Neural progenitor cell (in vitro differentiated cells): ENCODE results near the gene PRLH. TPM values are rescaled to one million over a fixed set of nuclear protein-coding genes. Genes with fewer than 3 reads are reported as not detected.

Source experiments
- DNase-seq: peaks from one replicate; pipeline ENCODE4 v3.0.0-alpha.2; 2016; ENCODE audit warnings: low spot score
- H2AFZ ChIP-seq: fragments of 200-600 bp; sonication (generic); replicated peaks from 2 replicates; pipeline ENCODE4 v1.6.1; 2016; ENCODE audit warnings: antibody characterized with exemption
- H3F3A ChIP-seq: fragments of 200-600 bp; sonication (generic); 2 replicates; pipeline ENCODE4 v1.6.1; 2016; ENCODE audit warnings: antibody characterized with exemption, low read depth
- H3K27ac ChIP-seq: fragments of 200-600 bp; sonication (generic); 2 replicates; pipeline ENCODE4 v1.5.1; 2016; ENCODE audit warnings: mild to moderate bottlenecking
- H3K27me3 ChIP-seq: fragments of 200-600 bp; sonication (generic); 2 replicates; pipeline ENCODE4 v1.6.1; 2016; ENCODE audit warnings: mild to moderate bottlenecking, moderate library complexity
- H3K36me3 ChIP-seq: fragments of 200-600 bp; sonication (generic); 2 replicates; pipeline ENCODE4 v1.5.1; 2016
- H3K4me1 ChIP-seq: fragments of 200-600 bp; sonication (generic); 2 replicates; pipeline ENCODE4 v1.6.1; 2016; ENCODE audit warnings: mixed run types
- H3K4me2 ChIP-seq: fragments of 200-600 bp; sonication (generic); 2 replicates; pipeline ENCODE4 v1.6.1; 2016
- H3K4me3 ChIP-seq: fragments of 200-600 bp; sonication (generic); 2 replicates; pipeline ENCODE4 v1.5.1; 2016
- H3K79me2 ChIP-seq: fragments of 200-600 bp; sonication (generic); 2 replicates; pipeline ENCODE4 v1.6.1; 2016; ENCODE audit warnings: low read depth
- H3K9ac ChIP-seq: fragments of 200-600 bp; sonication (generic); 2 replicates; pipeline ENCODE4 v1.6.1; 2016
- H3K9me3 ChIP-seq: fragments of 200-600 bp; sonication (generic); 2 replicates; pipeline ENCODE4 v1.5.1; 2016; ENCODE audit warnings: low read depth
- H4K20me1 ChIP-seq: fragments of 200-600 bp; sonication (generic); 2 replicates; pipeline ENCODE4 v1.6.1; 2016; ENCODE audit warnings: low read depth
- H3K27ac Mint-ChIP-seq: 3 replicates; pipeline ENCODE4 v1.8.0; 2021; ENCODE audit warnings: mixed read lengths
- H3K27me3 Mint-ChIP-seq: 2 replicates; pipeline ENCODE4 v1.8.0; 2022; ENCODE audit warnings: low read depth, mild to moderate bottlenecking, inconsistent platforms, moderate library complexity, mixed read lengths; ENCODE audit not compliant: insufficient read depth
- H3K36me3 Mint-ChIP-seq: 3 replicates; pipeline ENCODE4 v1.8.0; 2021; ENCODE audit warnings: mixed read lengths
- H3K4me1 Mint-ChIP-seq: 3 replicates; pipeline ENCODE4 v1.8.0; 2021; ENCODE audit warnings: mixed read lengths
- H3K4me3 Mint-ChIP-seq: 3 replicates; pipeline ENCODE4 v1.8.0; 2021; ENCODE audit warnings: mild to moderate bottlenecking, moderate library complexity, mixed read lengths
- H3K9me3 Mint-ChIP-seq: 3 replicates; pipeline ENCODE4 v1.8.0; 2020; ENCODE audit warnings: mixed read lengths
- EZH2 ChIP-seq: fragments of 200-600 bp; sonication (generic); IDR thresholded peaks from 2 replicates; pipeline ENCODE4 v1.6.1; 2017; ENCODE audit warnings: antibody characterized with exemption, mild to moderate bottlenecking, moderate library complexity
- EZH2phosphoT487 ChIP-seq: fragments of 200-600 bp; sonication (generic); IDR thresholded peaks from 2 replicates; pipeline ENCODE4 v1.6.1; 2017; ENCODE audit warnings: antibody characterized with exemption
- total RNA-seq: library from RNA; depleted of rRNA; stranded (reverse); fragments of >200 nt; gene quantifications from 2 replicates; pipeline ENCODE4 v1.2.3, GENCODE V29; 2015; ENCODE audit warnings: low replicate concordance
- TF ChIP-seq, protein P1 (sequence below): fragments of 200-600 bp; sonication (generic); IDR thresholded peaks from 2 replicates; pipeline ENCODE4 v1.5.1; 2017; ENCODE audit warnings: antibody characterized with exemption, mild to moderate bottlenecking

Gene PRLH
- total RNA-seq, 1 donor from 2014 or later, result not detected

DNA sequence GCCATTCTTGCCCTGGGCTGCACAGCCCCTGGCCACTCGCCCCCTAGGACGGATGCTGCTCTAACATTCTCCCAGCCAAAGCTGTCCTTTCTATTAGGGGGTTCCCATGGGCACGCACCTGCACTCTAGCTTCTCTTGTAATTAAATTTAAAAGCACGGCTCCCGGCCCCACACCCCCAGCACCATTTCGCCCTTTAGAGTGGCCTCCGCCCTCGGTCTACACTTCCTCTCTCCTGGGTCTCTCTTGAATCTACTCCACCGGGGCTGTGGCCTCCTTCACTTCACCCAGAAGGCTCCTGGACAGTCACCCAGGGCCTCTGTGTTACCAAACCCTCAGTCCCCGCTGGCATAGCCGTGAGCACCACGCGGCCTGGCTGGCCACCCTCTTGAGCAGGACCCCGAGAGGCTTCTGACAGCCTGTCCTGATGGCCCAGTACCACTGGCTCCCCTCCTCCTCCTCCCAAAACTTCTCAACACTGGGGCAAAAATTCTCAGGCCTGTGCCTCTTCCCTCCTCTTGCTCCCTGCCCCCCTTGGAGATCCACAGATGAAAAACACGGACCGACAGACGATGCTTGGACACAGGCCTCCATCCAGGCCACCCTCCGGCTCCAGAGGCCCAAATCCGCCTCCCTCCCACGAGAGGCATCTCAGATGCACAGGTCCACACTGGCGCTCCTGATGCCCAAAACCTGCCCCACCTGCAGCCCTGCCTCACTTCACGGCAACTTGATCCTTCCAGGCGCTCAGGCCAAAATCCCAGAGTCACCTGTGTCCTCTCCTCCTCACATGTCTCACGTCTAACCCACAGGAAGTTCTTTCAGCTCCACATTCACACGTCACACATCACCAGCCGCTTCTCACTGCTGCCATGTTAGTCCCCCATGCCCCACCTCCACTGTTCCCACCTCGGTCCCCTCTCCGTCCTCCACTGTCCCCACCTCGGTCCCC lies 31.1 kb downstream of the PRLH start:
- Histone ChIP-seq H3K4me1 (peaks cover 34% of the 10 kb centered on the region), H3K79me2 (no peaks in the 10 kb centered on the region), H3K4me2 (no peak overlapping the region), H4K20me1 (peaks cover 18% of the 10 kb centered on the region), H3K9ac (no peak overlapping the region), H3K27me3 (peaks cover 5% of the 10 kb centered on the region), H3K36me3 (no peaks in the 10 kb centered on the region), H3K27ac (no peak overlapping the region), H3F3A (peaks cover 21% of the 10 kb centered on the region), H2AFZ (no peak overlapping the region), H3K9me3 (no peaks in the 10 kb centered on the region), H3K4me3 (no peak overlapping the region)
- TF ChIP-seq, protein P1, sequence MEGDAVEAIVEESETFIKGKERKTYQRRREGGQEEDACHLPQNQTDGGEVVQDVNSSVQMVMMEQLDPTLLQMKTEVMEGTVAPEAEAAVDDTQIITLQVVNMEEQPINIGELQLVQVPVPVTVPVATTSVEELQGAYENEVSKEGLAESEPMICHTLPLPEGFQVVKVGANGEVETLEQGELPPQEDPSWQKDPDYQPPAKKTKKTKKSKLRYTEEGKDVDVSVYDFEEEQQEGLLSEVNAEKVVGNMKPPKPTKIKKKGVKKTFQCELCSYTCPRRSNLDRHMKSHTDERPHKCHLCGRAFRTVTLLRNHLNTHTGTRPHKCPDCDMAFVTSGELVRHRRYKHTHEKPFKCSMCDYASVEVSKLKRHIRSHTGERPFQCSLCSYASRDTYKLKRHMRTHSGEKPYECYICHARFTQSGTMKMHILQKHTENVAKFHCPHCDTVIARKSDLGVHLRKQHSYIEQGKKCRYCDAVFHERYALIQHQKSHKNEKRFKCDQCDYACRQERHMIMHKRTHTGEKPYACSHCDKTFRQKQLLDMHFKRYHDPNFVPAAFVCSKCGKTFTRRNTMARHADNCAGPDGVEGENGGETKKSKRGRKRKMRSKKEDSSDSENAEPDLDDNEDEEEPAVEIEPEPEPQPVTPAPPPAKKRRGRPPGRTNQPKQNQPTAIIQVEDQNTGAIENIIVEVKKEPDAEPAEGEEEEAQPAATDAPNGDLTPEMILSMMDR, result no peak
- TF ChIP-seq EZH2phosphoT487, result no peak
- TF ChIP-seq EZH2, result no peak
- peaks cover 10% of the 10 kb centered on the region for H3K27me3 Mint-ChIP-seq
- H3K4me3 Mint-ChIP-seq, result no peak overlapping the region
- no peaks in the 10 kb centered on the region for H3K36me3 Mint-ChIP-seq
- DNase-seq, result no peak
- no peak overlapping the region for H3K27ac Mint-ChIP-seq
- peaks cover 44% of the 10 kb centered on the region for H3K4me1 Mint-ChIP-seq
- H3K9me3 Mint-ChIP-seq, result no peaks in the 10 kb centered on the region

DNA sequence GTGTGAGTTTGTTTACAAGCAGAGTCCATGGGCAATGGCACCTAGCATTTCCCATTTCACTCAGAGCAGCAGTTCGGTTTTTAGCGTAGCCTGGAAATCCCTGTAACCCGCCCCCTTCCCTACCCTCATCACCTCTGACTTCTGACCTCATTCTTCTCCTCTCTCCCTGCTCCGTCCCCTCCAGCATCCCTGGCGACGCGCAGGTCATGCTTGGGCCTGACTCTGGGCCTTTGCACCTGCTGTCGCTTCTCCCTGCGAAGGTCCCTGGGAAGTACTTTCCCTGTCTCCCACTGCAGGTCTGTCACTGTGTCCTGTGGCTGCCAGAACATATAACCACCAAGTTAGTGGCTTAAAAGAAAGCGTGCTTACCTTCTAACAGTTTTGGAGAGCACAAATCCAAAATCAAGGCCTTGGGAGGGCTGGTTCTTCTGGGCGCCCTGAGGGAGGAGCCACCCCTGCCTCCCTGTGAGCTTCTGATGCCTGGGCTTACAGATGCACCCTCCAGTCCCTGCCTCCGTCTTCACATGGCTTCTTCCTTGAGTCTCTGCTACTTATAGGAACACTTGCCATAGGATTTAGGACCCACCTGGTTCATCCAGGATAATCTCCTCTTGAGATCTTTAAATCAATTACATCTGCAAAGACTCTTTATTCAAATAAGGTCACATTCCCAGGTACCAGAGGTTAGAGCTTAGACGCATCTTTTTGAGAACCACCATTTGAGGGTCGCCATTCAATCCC lies 32.3 kb downstream of the PRLH start:
- Mint-ChIP-seq H3K36me3 (no peaks in the 10 kb centered on the region), H3K4me3 (no peak overlapping the region)

DNA sequence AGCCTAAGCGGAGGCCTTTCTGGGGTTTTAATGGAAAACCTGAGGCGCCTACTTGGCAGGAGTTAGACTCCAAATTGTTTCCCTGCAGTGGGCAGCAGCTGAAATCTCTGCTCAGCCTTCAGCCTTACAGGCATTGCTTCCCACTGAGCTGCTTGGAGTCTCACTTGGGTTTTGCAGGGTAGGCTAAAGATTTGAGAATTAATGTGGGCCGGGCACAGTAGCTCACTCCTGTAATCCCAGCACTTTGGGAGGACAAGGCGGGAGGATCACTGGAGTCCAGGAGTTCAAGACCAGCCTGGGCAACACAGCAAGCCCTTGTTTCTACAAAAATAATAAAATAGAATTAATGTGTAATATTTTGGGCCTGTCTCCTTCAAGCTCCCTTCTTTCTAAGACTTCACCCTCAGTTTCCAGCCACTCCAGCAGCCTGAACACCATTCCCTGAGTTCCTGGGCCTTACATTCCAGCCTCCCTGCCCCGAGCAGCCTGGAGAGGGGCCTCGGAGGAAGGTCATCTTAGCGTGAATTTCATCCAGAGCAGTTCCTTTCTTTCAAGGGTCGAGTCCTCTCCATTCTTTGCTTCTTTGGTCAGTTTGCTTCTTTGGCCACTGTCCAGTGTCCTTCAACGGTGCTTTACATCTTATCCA lies 33.2 kb downstream of the PRLH start:
- H2AFZ ChIP-seq, result no peak overlapping the region

More for the DNA sequence above, 32.3 kb downstream of the PRLH start:
- Histone ChIP-seq H3F3A (peaks cover 32% of the 10 kb centered on the region), H4K20me1 (peaks cover 17% of the 10 kb centered on the region), H2AFZ (no peak overlapping the region), H3K4me3 (no peak overlapping the region), H3K9me3 (no peaks in the 10 kb centered on the region), H3K27ac (no peak overlapping the region), H3K36me3 (no peaks in the 10 kb centered on the region), H3K79me2 (no peaks in the 10 kb centered on the region), H3K4me2 (no peak overlapping the region), H3K4me1 (peaks cover 38% of the 10 kb centered on the region), H3K9ac (no peak overlapping the region), H3K27me3 (no peaks in the 10 kb centered on the region)
- Mint-ChIP-seq H3K27ac (peak overlapping the region; percentile 63), H3K27me3 (peaks cover 8% of the 10 kb centered on the region), H3K4me1 (peaks cover 48% of the 10 kb centered on the region), H3K9me3 (no peaks in the 10 kb centered on the region)
- DNase-seq, result no peak
- TF ChIP-seq EZH2phosphoT487 (no peak), EZH2 (no peak)

More for the DNA sequence above, 33.2 kb downstream of the PRLH start:
- peaks cover 45% of the 10 kb centered on the region for H3K4me1 Mint-ChIP-seq
- TF ChIP-seq EZH2, result no peak
- TF ChIP-seq, protein P1, result no peak
- no peak for TF ChIP-seq EZH2phosphoT487
- Histone ChIP-seq H3K4me2 (no peak overlapping the region), H3K9ac (no peak overlapping the region), H3K4me1 (peaks cover 33% of the 10 kb centered on the region), H3K9me3 (no peaks in the 10 kb centered on the region), H4K20me1 (peaks cover 7% of the 10 kb centered on the region), H3K79me2 (no peaks in the 10 kb centered on the region), H3K27ac (no peak overlapping the region), H3F3A (peaks cover 29% of the 10 kb centered on the region), H3K36me3 (no peaks in the 10 kb centered on the region), H3K27me3 (no peaks in the 10 kb centered on the region), H3K4me3 (no peak overlapping the region)
- DNase-seq, result no peak
- H3K27ac Mint-ChIP-seq, result no peak overlapping the region
- H3K9me3 Mint-ChIP-seq, result no peaks in the 10 kb centered on the region
- no peaks in the 10 kb centered on the region for H3K36me3 Mint-ChIP-seq
- H3K4me3 Mint-ChIP-seq, result no peak overlapping the region
- H3K27me3 Mint-ChIP-seq, result peaks cover 8% of the 10 kb centered on the region
